WTC11 (cell line): ENCODE data around the gene WFS1. TPM values are rescaled to one million over a fixed set of nuclear protein-coding genes. Genes with fewer than 3 reads are reported as not detected.

Experiments
- ATAC-seq: fragments of 200-7000 bp; cut with Tn5 transposase; 2 replicates; pipeline ENCODE4 v1.10.0; 2021; ENCODE audit warnings: mild to moderate bottlenecking, moderate library complexity
- CTCF ChIA-PET: fragments of 300-600 bp; sonication (Branson Sonifier 250); formaldehyde crosslinking; loops from one replicate; lab custom pipeline; 2021; ENCODE audit warnings: antibody characterized with exemption; lab: Charles Lee
- POLR2A ChIA-PET: fragments of 350-600 bp; sonication (Branson Sonifier 250); formaldehyde crosslinking; loops from one replicate; lab custom pipeline; 2021; ENCODE audit warnings: antibody characterized with exemption; lab: Charles Lee
- DNase-seq: peaks from one replicate; pipeline ENCODE4 v3.0.0; 2021; ENCODE audit warnings: low spot score
- H3K27ac Mint-ChIP-seq: 2 replicates; pipeline ENCODE4 v1.8.0; 2021; ENCODE audit warnings: mixed read lengths
- H3K27me3 Mint-ChIP-seq: 2 replicates; pipeline ENCODE4 v1.8.0; 2021; ENCODE audit warnings: low read depth, mild to moderate bottlenecking, moderate library complexity, mixed read lengths
- H3K36me3 Mint-ChIP-seq: 2 replicates; pipeline ENCODE4 v1.8.0; 2021; ENCODE audit warnings: mixed read lengths
- H3K4me1 Mint-ChIP-seq: 2 replicates; pipeline ENCODE4 v1.8.0; 2022; ENCODE audit warnings: mixed read lengths
- H3K4me3 Mint-ChIP-seq: 2 replicates; pipeline ENCODE4 v1.8.0; 2021; ENCODE audit warnings: mild to moderate bottlenecking, moderate library complexity, mixed read lengths
- H3K9me3 Mint-ChIP-seq: 2 replicates; pipeline ENCODE4 v1.8.0; 2021; ENCODE audit warnings: mixed read lengths
- AFF4 ChIP-seq: sonication (generic); formaldehyde crosslinking; IDR thresholded peaks from 2 replicates; pipeline ENCODE4 v1.8.1; 2023; ENCODE audit warnings: mild to moderate bottlenecking, missing genetic modification reagents, borderline replicate concordance
- ATF2 ChIP-seq: sonication (generic); formaldehyde crosslinking; IDR thresholded peaks from 2 replicates; pipeline ENCODE4 v1.8.1; 2022; ENCODE audit warnings: low read depth, missing genetic modification reagents, borderline replicate concordance
- ATF3 ChIP-seq: sonication (generic); formaldehyde crosslinking; conservative IDR thresholded peaks from 2 replicates; pipeline ENCODE4 v1.8.1; 2022; ENCODE audit warnings: mild to moderate bottlenecking, missing genetic modification reagents
- ERG ChIP-seq: fragments of 250-450 bp; sonication (Bioruptor Pico); IDR thresholded peaks from 2 replicates; pipeline ENCODE4 v1.8.0; 2021; ENCODE audit warnings: mild to moderate bottlenecking
- ETV6 ChIP-seq: sonication (generic); formaldehyde crosslinking; IDR thresholded peaks from 2 replicates; pipeline ENCODE4 v1.8.1; 2022; ENCODE audit warnings: mild to moderate bottlenecking, missing genetic modification reagents
- FOXJ3 ChIP-seq: sonication (generic); formaldehyde crosslinking; IDR thresholded peaks from 2 replicates; pipeline ENCODE4 v1.9.0; 2021; ENCODE audit warnings: missing genetic modification reagents, mild to moderate bottlenecking, borderline replicate concordance
- FOXP1 ChIP-seq: sonication (generic); formaldehyde crosslinking; IDR thresholded peaks from 2 replicates; pipeline ENCODE4 v1.8.0; 2022; ENCODE audit warnings: missing genetic modification reagents, mild to moderate bottlenecking, moderate library complexity, borderline replicate concordance
- IRF2 ChIP-seq: sonication (generic); formaldehyde crosslinking; IDR thresholded peaks from 2 replicates; pipeline ENCODE4 v1.8.0; 2022; ENCODE audit warnings: low read depth, missing genetic modification reagents, borderline replicate concordance
- NR2C2 ChIP-seq: sonication (generic); formaldehyde crosslinking; IDR thresholded peaks from 2 replicates; pipeline ENCODE4 v1.8.0; 2022; ENCODE audit warnings: mild to moderate bottlenecking, missing genetic modification reagents
- PRRX2 ChIP-seq: fragments of 250-450 bp; sonication (Bioruptor Pico); IDR thresholded peaks from 2 replicates; pipeline ENCODE4 v1.8.0; 2021; ENCODE audit warnings: mild to moderate bottlenecking
- TP53 ChIP-seq: sonication (generic); formaldehyde crosslinking; IDR thresholded peaks from 2 replicates; pipeline ENCODE4 v1.8.1; 2023; ENCODE audit warnings: mild to moderate bottlenecking, missing genetic modification reagents
- USF2 ChIP-seq: sonication (generic); formaldehyde crosslinking; IDR thresholded peaks from 2 replicates; pipeline ENCODE4 v1.8.1; 2023; ENCODE audit warnings: mild to moderate bottlenecking, missing genetic modification reagents, moderate library complexity
- ZNF121 ChIP-seq: sonication (generic); formaldehyde crosslinking; IDR thresholded peaks from 2 replicates; pipeline ENCODE4 v1.8.0; 2023; ENCODE audit warnings: missing genetic modification reagents
- ZNF219 ChIP-seq: sonication (generic); formaldehyde crosslinking; IDR thresholded peaks from 2 replicates; pipeline ENCODE4 v1.8.0; 2023; ENCODE audit warnings: missing genetic modification reagents, mild to moderate bottlenecking, borderline replicate concordance
- ZNF317 ChIP-seq: sonication (generic); formaldehyde crosslinking; IDR thresholded peaks from 2 replicates; pipeline ENCODE4 v1.8.1; 2023; ENCODE audit warnings: low read depth, mild to moderate bottlenecking, moderate library complexity, missing genetic modification reagents, borderline replicate concordance
- ZNF396 ChIP-seq: fragments of 250-450 bp; sonication (Bioruptor Pico); IDR thresholded peaks from 2 replicates; pipeline ENCODE4 v1.8.0; 2021; ENCODE audit warnings: mild to moderate bottlenecking, moderate library complexity, borderline replicate concordance
- total RNA-seq: library from RNA; stranded (reverse); gene quantifications from 3 replicates; pipeline ENCODE4 v1.2.3, GENCODE V29; 2021

Gene WFS1
- total RNA-seq, 1 experiment from 2014 or later = 34.7 TPM

GRCh38 chr4:6298035-6298434 lies 28.4 kb downstream of the WFS1 start:
- ATAC-seq (no peak), DNase-seq (no peak)
- H3K4me3 Mint-ChIP-seq = no peak overlapping the region
- no peaks in the 10 kb centered on the region for H3K9me3 Mint-ChIP-seq
- POLR2A ChIA-PET = no interaction called here
- H3K36me3 Mint-ChIP-seq = peaks cover 31% of the 10 kb centered on the region
- no peak for TF ChIP-seq ATF2 (CRISPR knock-in tag)
- TF ChIP-seq, all 79 proteins: peak for 0
- Mint-ChIP-seq H3K27ac (no peak overlapping the region; the same call in 1 of the 2 replicates), H3K4me1 (no peaks in the 10 kb centered on the region), H3K27me3 (no peaks in the 10 kb centered on the region)
- CTCF ChIA-PET = interaction anchor here (0.8 to 1.2 kb wide), 4 partner anchors 11 to 47 kb away, joined by 3 to 6 read pairs (median 4); no protein-coding TSS in a partner anchor

GRCh38 chr4:6298852-6299251 lies 29.2 kb downstream of the WFS1 start:
- Mint-ChIP-seq H3K4me1 (no peaks in the 10 kb centered on the region), H3K27me3 (no peaks in the 10 kb centered on the region), H3K4me3 (no peak overlapping the region), H3K9me3 (no peaks in the 10 kb centered on the region), H3K27ac (no peak overlapping the region), H3K36me3 (peaks cover 29% of the 10 kb centered on the region)
- POLR2A ChIA-PET = no interaction called here
- TF ChIP-seq NR2C2 (CRISPR knock-in tag) (no peak), PRRX2 (CRISPR knock-in tag) (no peak), AFF4 (CRISPR knock-in tag) (no peak), ZNF219 (no peak), ERG (CRISPR knock-in tag) (no peak), FOXJ3 (CRISPR knock-in tag) (no peak), ZNF121 (no peak), ZNF396 (no peak)
- ATAC-seq (no peak), DNase-seq (no peak)
- CTCF ChIA-PET = interaction anchor here (1.0 kb wide), 1 partner anchor 32 kb away, joined by 4 read pairs; no protein-coding TSS in a partner anchor

GRCh38 chr4:6299875-6300274 lies 30.2 kb downstream of the WFS1 start:
- no peaks in the 10 kb centered on the region for H3K4me1 Mint-ChIP-seq
- peaks cover 29% of the 10 kb centered on the region for H3K36me3 Mint-ChIP-seq
- H3K9me3 Mint-ChIP-seq = no peaks in the 10 kb centered on the region
- no peaks in the 10 kb centered on the region for H3K27me3 Mint-ChIP-seq
- TF ChIP-seq IRF2 (CRISPR knock-in tag) (no peak), TP53 (CRISPR knock-in tag) (no peak), FOXP1 (no peak), ETV6 (CRISPR knock-in tag) (no peak), ATF3 (CRISPR knock-in tag) (no peak), USF2 (CRISPR knock-in tag) (no peak), ZNF317 (CRISPR knock-in tag) (no peak)
- H3K27ac Mint-ChIP-seq = no peak overlapping the region
- POLR2A ChIA-PET = no interaction called here
- ATAC-seq (no peak), DNase-seq (no peak)
- CTCF ChIA-PET = no interaction called here
- no peak overlapping the region for H3K4me3 Mint-ChIP-seq
